Mesothelial cell of epicardium (in vitro differentiated cells): ENCODE data around the gene GTF2F1. TPM values are rescaled to one million over a fixed set of nuclear protein-coding genes. Genes with fewer than 3 reads are reported as not detected.
A peak's percentile ranks its signal among the peaks of the same experiment; 100 is the strongest.

Experiments
- DNase-seq, 2 experiments: peaks; one replicate each; pipeline ENCODE4 v3.0.0; 2021; ENCODE audit warnings: low spot score in 2 of 2; ENCODE audit not compliant: unreplicated experiment in 2 of 2
- H3K27ac Mint-ChIP-seq: 2 replicates; pipeline ENCODE4 v1.8.0; 2021; ENCODE audit warnings: mixed read lengths
- H3K27me3 Mint-ChIP-seq: 2 replicates; pipeline ENCODE4 v1.8.0; 2021; ENCODE audit warnings: low read depth, mixed read lengths
- H3K36me3 Mint-ChIP-seq: 2 replicates; pipeline ENCODE4 v1.8.0; 2021; ENCODE audit warnings: mixed read lengths
- H3K4me1 Mint-ChIP-seq: 2 replicates; pipeline ENCODE4 v1.8.0; 2021; ENCODE audit warnings: mixed read lengths
- H3K4me3 Mint-ChIP-seq: 2 replicates; pipeline ENCODE4 v1.8.0; 2021; ENCODE audit warnings: mild to moderate bottlenecking, moderate library complexity, mixed read lengths
- H3K9me3 Mint-ChIP-seq: 2 replicates; pipeline ENCODE4 v1.8.0; 2021; ENCODE audit warnings: mixed read lengths
- CTCF ChIP-seq: fragments of 200-600 bp; sonication (generic); IDR thresholded peaks from one replicate; pipeline ENCODE4 v1.5.0; 2021; ENCODE audit warnings: antibody characterized with exemption; ENCODE audit not compliant: unreplicated experiment
- total RNA-seq: library from RNA; stranded (reverse); gene quantifications from 3 replicates; pipeline ENCODE4 v1.2.1, GENCODE V29; 2021

The GTF2F1 gene
- total RNA-seq, 1 donor from 2014 or later: 73.8 TPM

- peaks cover 4% of the 10 kb centered on the region for H3K36me3 Mint-ChIP-seq
- peak overlapping the region; percentile 96 for H3K4me3 Mint-ChIP-seq
- no peaks in the 10 kb centered on the region for H3K27me3 Mint-ChIP-seq
- H3K27ac Mint-ChIP-seq: peak overlapping the region; percentile 63
- H3K9me3 Mint-ChIP-seq: no peaks in the 10 kb centered on the region
- no peak for TF ChIP-seq CTCF
- no peak for DNase-seq
- peaks cover 24% of the 10 kb centered on the region for H3K4me1 Mint-ChIP-seq
These were observed 1.9 kb upstream of the GTF2F1 start for GRCh38 chr19:6394831-6395230.

GRCh38 chr19:6393983-6394412 lies 1.0 kb upstream of the GTF2F1 start:
- H3K27me3 Mint-ChIP-seq: no peaks in the 10 kb centered on the region
- H3K36me3 Mint-ChIP-seq: peaks cover 4% of the 10 kb centered on the region
- no peak for TF ChIP-seq CTCF
- peaks cover 24% of the 10 kb centered on the region for H3K4me1 Mint-ChIP-seq
- H3K9me3 Mint-ChIP-seq: no peaks in the 10 kb centered on the region
- H3K4me3 Mint-ChIP-seq: peak overlapping the region; percentile 96
- no peak for DNase-seq
- peak overlapping the region; percentile 99 for H3K27ac Mint-ChIP-seq

GRCh38 chr19:6392221-6393073 lies 517 bp downstream of the GTF2F1 start:
- H3K4me1 Mint-ChIP-seq: peaks cover 24% of the 10 kb centered on the region
- no peaks in the 10 kb centered on the region for H3K27me3 Mint-ChIP-seq
- no peaks in the 10 kb centered on the region for H3K9me3 Mint-ChIP-seq
- H3K27ac Mint-ChIP-seq: peak overlapping the region; percentile 99
- peak overlapping the region; percentile 96 for H3K4me3 Mint-ChIP-seq
- no peak for TF ChIP-seq CTCF
- H3K36me3 Mint-ChIP-seq: peaks cover 10% of the 10 kb centered on the region
- no peak for DNase-seq

- Mint-ChIP-seq H3K4me3 (no peak overlapping the region), H3K9me3 (no peaks in the 10 kb centered on the region), H3K27ac (no peak overlapping the region), H3K4me1 (peaks cover 10% of the 10 kb centered on the region), H3K36me3 (peaks cover 33% of the 10 kb centered on the region), H3K27me3 (no peaks in the 10 kb centered on the region)
- DNase-seq: no peak
- TF ChIP-seq CTCF: no peak
These were observed 5.6 kb downstream of the GTF2F1 start for GRCh38 chr19:6387372-6387771.

GRCh38 chr19:6384381-6384780 lies 8.6 kb downstream of the GTF2F1 start:
- Mint-ChIP-seq H3K27me3 (no peaks in the 10 kb centered on the region), H3K4me3 (no peak overlapping the region), H3K27ac (no peak overlapping the region), H3K9me3 (no peaks in the 10 kb centered on the region), H3K4me1 (no peaks in the 10 kb centered on the region), H3K36me3 (peaks cover 51% of the 10 kb centered on the region)
- DNase-seq: no peak
- no peak for TF ChIP-seq CTCF
